ENCODE data around the gene GPR15LG.

- TF ChIP-seq PPARA (CRISPR knock-in tag; IDR thresholded peaks at IDR 0.05; ENCODE audit: borderline replicate concordance) (no peak), BACH2 (CRISPR knock-in tag; IDR thresholded peaks at IDR 0.05; ENCODE audit: borderline replicate concordance) (no peak), GLIS3 (CRISPR knock-in tag; IDR thresholded peaks at IDR 0.05) (no peak), TOX (CRISPR knock-in tag; IDR thresholded peaks at IDR 0.05; ENCODE audit: borderline replicate concordance) (no peak), ZFP3 (CRISPR knock-in tag; IDR thresholded peaks at IDR 0.05) (no peak)
Measured at GRCh38 chr10:84139126-84140035, 34.2 kb upstream of the GPR15LG start, which contains the start of gene GHITM.

Measured in SK-N-SH treated with all-trans-retinoic acid at 6 μM for 48 hours (cell line).